HCT116 (cell line): Measurements from ENCODE around the gene LYPD5. TPM values are rescaled to one million over a fixed set of nuclear protein-coding genes. Genes with fewer than 3 reads are reported as not detected.

ENCODE experiments used
- ATAC-seq: fragments of 200-7000 bp; cut with Tn5 transposase; 2 replicates; pipeline ENCODE4 v1.9.1; 2020; ENCODE audit warnings: mild to moderate bottlenecking, moderate library complexity
- BruUV-seq: library from RNA; stranded (reverse); fragments of 400-500 nt; replicated peaks from 2 replicates; lab custom pipeline; 2021; lab: Mats Ljungman, UMichigan
- CTCF ChIA-PET: fragments of 300-600 bp; sonication (Branson Sonifier 250); formaldehyde crosslinking; loops from one replicate; lab custom pipeline; 2021; ENCODE audit warnings: antibody characterized with exemption; lab: Charles Lee
- POLR2A ChIA-PET: fragments of 300-600, 350-600 bp; sonication (Branson Sonifier 250); formaldehyde crosslinking; loops from one replicate; lab custom pipeline; 2021; ENCODE audit warnings: antibody characterized with exemption; lab: Charles Lee
- RAD21 ChIA-PET, 2 experiments: fragments of 300-600 bp; sonication (Branson Sonifier 250); formaldehyde crosslinking; loops; one replicate each; lab custom pipeline; 2023; ENCODE audit warnings: low total read pairs in 2 of 2; ENCODE audit not compliant: uncharacterized antibody in 2 of 2, unreplicated experiment in 2 of 2, low non-redundant PET in 1 of 2; lab: Charles Lee
- DNase-seq: peaks from one replicate; pipeline ENCODE4 v3.0.0-alpha.2; 2010; ENCODE audit warnings: low read depth, low spot score
- H2AFZ ChIP-seq: fragments of 200-600 bp; shearing (Covaris generic), sonication (generic); 2 replicates; pipeline ENCODE4 v1.6.1; 2017; ENCODE audit warnings: low read depth, mixed run types, mixed read lengths, antibody characterized with exemption, low read length; ENCODE audit not compliant: poor library complexity, severe bottlenecking
- H3K27ac ChIP-seq: 2 replicates; pipeline ENCODE4 v1.5.1; 2012; ENCODE audit warnings: low read depth, low read length
- H3K27me3 ChIP-seq: fragments of 200-600 bp; sonication (generic); 2 replicates; pipeline ENCODE4 v1.6.1; 2016; ENCODE audit warnings: mixed run types, low read length, mixed read lengths; ENCODE audit not compliant: insufficient read depth
- H3K36me3 ChIP-seq, 2 experiments: fragments of 200-500 bp in 1 of 2; fragments of 200-600 bp in 1 of 2; sonication (Bioruptor generic) in 1 of 2; sonication (generic) in 1 of 2; 2 replicates each; pipeline versions ENCODE4 v1.5.1 to v1.6.1; 2014 to 2016; ENCODE audit warnings: low read length in 2 of 2, inconsistent platforms in 1 of 2, mixed read lengths in 1 of 2, mixed run types in 1 of 2; ENCODE audit not compliant: insufficient read depth in 2 of 2, control insufficient read depth in 1 of 2
- H3K4me1 ChIP-seq, 2 experiments: fragments of 200-600 bp in 1 of 2; sonication (generic) in 1 of 2; 2 replicates each; pipeline versions ENCODE4 v1.5.1 to v1.6.1; 2012 to 2017; ENCODE audit warnings: low read length in 2 of 2, inconsistent platforms in 1 of 2, mild to moderate bottlenecking in 1 of 2, mixed read lengths in 1 of 2, mixed run types in 1 of 2, moderate library complexity in 1 of 2; ENCODE audit not compliant: insufficient read depth in 2 of 2, control insufficient read depth in 1 of 2
- H3K4me2 ChIP-seq: fragments of 200-600 bp; sonication (generic); 2 replicates; pipeline ENCODE4 v1.6.1; 2017; ENCODE audit warnings: mixed run types, low read length, mixed read lengths
- H3K4me3 ChIP-seq, 2 experiments: fragments of 200-600 bp in 1 of 2; sonication (generic) in 1 of 2; replicated peaks in 1 of 2; 2 replicates each; pipeline ENCODE4 v1.5.1; 2011 to 2016; ENCODE audit warnings: low read length in 2 of 2, control low read depth in 1 of 2, low read depth in 1 of 2, mild to moderate bottlenecking in 1 of 2, mixed read lengths in 1 of 2, mixed run types in 1 of 2
- H3K79me2 ChIP-seq: fragments of 200-600 bp; sonication (generic); 2 replicates; pipeline ENCODE4 v1.6.1; 2017; ENCODE audit warnings: mild to moderate bottlenecking, mixed run types, low read length, moderate library complexity, mixed read lengths; ENCODE audit not compliant: insufficient read depth
- H3K9ac ChIP-seq: fragments of 200-600 bp; sonication (generic); 2 replicates; pipeline ENCODE4 v1.6.1; 2016; ENCODE audit warnings: low read length, mixed read lengths
- H3K9me2 ChIP-seq: fragments of 200-600 bp; sonication (generic), shearing (Covaris generic); 2 replicates; pipeline ENCODE4 v1.6.1; 2017; ENCODE audit warnings: mixed run types, mild to moderate bottlenecking, moderate library complexity; ENCODE audit not compliant: insufficient read depth
- H3K9me3 ChIP-seq, 2 experiments: fragments of 200-500 bp in 1 of 2; fragments of 200-600 bp in 1 of 2; sonication (Bioruptor generic) in 1 of 2; sonication (generic) in 1 of 2; 2 replicates each; pipeline ENCODE4 v1.6.1; 2014 to 2017; ENCODE audit warnings: low read length in 2 of 2, mixed read lengths in 2 of 2, inconsistent platforms in 1 of 2, low read depth in 1 of 2, mild to moderate bottlenecking in 1 of 2, mixed run types in 1 of 2, moderate library complexity in 1 of 2; ENCODE audit not compliant: control insufficient read depth in 1 of 2, insufficient read depth in 1 of 2
- H4K20me1 ChIP-seq: fragments of 200-600 bp; sonication (generic), shearing (Covaris generic); 2 replicates; pipeline ENCODE4 v1.6.1; 2017; ENCODE audit warnings: mixed run types, mild to moderate bottlenecking, moderate library complexity; ENCODE audit not compliant: insufficient read depth
- CEBPB ChIP-seq: IDR thresholded peaks from 2 replicates; pipeline ENCODE4 v1.6.1; 2012; ENCODE audit warnings: low read depth
- EGR1 ChIP-seq: IDR thresholded peaks from 2 replicates; pipeline ENCODE4 v1.6.1; 2012; ENCODE audit warnings: low read depth
- ELF1 ChIP-seq: IDR thresholded peaks from 2 replicates; pipeline ENCODE4 v1.6.1; 2012; ENCODE audit warnings: low read depth, borderline replicate concordance
- EZH2 ChIP-seq: fragments of 200-600 bp; sonication (generic); IDR thresholded peaks from 2 replicates; pipeline ENCODE4 v1.6.1; 2017; ENCODE audit warnings: antibody characterized with exemption, mixed run types
- EZH2phosphoT487 ChIP-seq: fragments of 200-600 bp; IDR thresholded peaks from 2 replicates; pipeline ENCODE4 v1.6.1; 2018; ENCODE audit warnings: antibody characterized with exemption, borderline replicate concordance
- MAX ChIP-seq: IDR thresholded peaks from 2 replicates; pipeline ENCODE4 v1.6.1; 2012
- POLR2A ChIP-seq: IDR thresholded peaks from 2 replicates; pipeline ENCODE4 v1.7.0; 2011; ENCODE audit warnings: borderline replicate concordance; ENCODE audit not compliant: insufficient read depth, insufficient read length; ENCODE audit errors: extremely low read depth
- POLR2AphosphoS5 ChIP-seq: IDR thresholded peaks from 2 replicates; pipeline ENCODE4 v1.6.1; 2011; ENCODE audit warnings: mild to moderate bottlenecking, low read depth, low read length, moderate library complexity
- RAD21 ChIP-seq: IDR thresholded peaks from 2 replicates; pipeline ENCODE4 v1.6.1; 2012; ENCODE audit warnings: low read depth, mild to moderate bottlenecking
- REST ChIP-seq: IDR thresholded peaks from 2 replicates; pipeline ENCODE4 v1.6.1; 2012; ENCODE audit warnings: low read depth
- SP1 ChIP-seq: IDR thresholded peaks from 2 replicates; pipeline ENCODE4 v1.6.1; 2012; ENCODE audit warnings: low read depth
- TCF7L2 ChIP-seq: IDR thresholded peaks from 2 replicates; pipeline ENCODE4 v1.7.0; 2011; ENCODE audit warnings: borderline replicate concordance, inconsistent platforms; ENCODE audit not compliant: insufficient read depth, insufficient read length; ENCODE audit errors: extremely low read depth
- ZBTB33 ChIP-seq: IDR thresholded peaks from 2 replicates; pipeline ENCODE4 v1.6.1; 2011; ENCODE audit warnings: mild to moderate bottlenecking, low read length, moderate library complexity; ENCODE audit not compliant: insufficient replicate concordance; ENCODE audit errors: extremely low read depth
- ZFX ChIP-seq: fragments of 450-650 bp; IDR thresholded peaks from 2 replicates; pipeline ENCODE4 v1.6.1; 2017
- intact Hi-C: fragments of 100-400 bp; cut with micrococcal nuclease; formaldehyde crosslinking; loops from 2 replicates; pipeline ENCODE4 v1.10.0; 2022
- total RNA-seq: library from RNA; stranded (reverse); gene quantifications from one replicate; pipeline ENCODE4 v1.2.1, GENCODE V29; 2021; ENCODE audit not compliant: unreplicated experiment

Gene LYPD5
- total RNA-seq, 1 experiment from 2014 or later: 7.6 TPM

- Histone ChIP-seq H3K79me2 (peaks cover 46% of the 10 kb centered on the region), H3K27ac (no peak overlapping the region), H3K4me1 (peaks cover 10 to 31% of the 10 kb centered on the region in 2 experiments), H3K9ac (no peak overlapping the region), H3K9me2 (no peaks in the 10 kb centered on the region), H3K36me3 (peaks cover 47 to 63% of the 10 kb centered on the region in 2 experiments), H3K9me3 (no peaks in the 10 kb centered on the region), H4K20me1 (no peaks in the 10 kb centered on the region), H2AFZ (no peak overlapping the region), H3K4me2 (no peak overlapping the region), H3K27me3 (no peaks in the 10 kb centered on the region), H3K4me3 (no peak overlapping the region)
- intact Hi-C loops: no loop called here
- CTCF ChIA-PET: no interaction called here
- ATAC-seq: no peak
- no TSS peak for BruUV-seq
- RAD21 ChIA-PET: no interaction called here
- no peak for TF ChIP-seq CEBPB
- TF ChIP-seq EZH2phosphoT487: no peak
- no peak for TF ChIP-seq SP1
- TF ChIP-seq ZFX: no peak
- no peak for TF ChIP-seq EZH2
- POLR2A ChIA-PET: no interaction called here
- no peak for DNase-seq
Observed at GRCh38 chr19:43748205-43748594, 54.0 kb downstream of the LYPD5 start.

- Histone ChIP-seq H3K9me2 (no peaks in the 10 kb centered on the region), H3K4me3 (no peak overlapping the region), H3K27ac (no peak overlapping the region), H3K79me2 (peaks cover 41% of the 10 kb centered on the region), H3K36me3 (peaks cover 51 to 68% of the 10 kb centered on the region in 2 experiments), H3K4me1 (peaks cover 5 to 25% of the 10 kb centered on the region in 2 experiments), H4K20me1 (no peaks in the 10 kb centered on the region), H3K9ac (no peak overlapping the region), H3K27me3 (no peaks in the 10 kb centered on the region), H3K9me3 (no peaks in the 10 kb centered on the region), H2AFZ (no peak overlapping the region), H3K4me2 (no peak overlapping the region)
- TF ChIP-seq MAX (no peak), EGR1 (no peak), EZH2phosphoT487 (no peak), SP1 (no peak), ELF1 (no peak), POLR2AphosphoS5 (no peak), REST (no peak), POLR2A (no peak), ZBTB33 (no peak), TCF7L2 (no peak), RAD21 (no peak)
- intact Hi-C loops: no loop called here
- RAD21 ChIA-PET: no interaction called here
- DNase-seq (no peak), ATAC-seq (no peak)
- CTCF ChIA-PET: interaction anchor here (2.8 kb wide), 1 partner anchor 62 kb away, joined by 69 read pairs; no protein-coding TSS in a partner anchor
- no TSS peak for BruUV-seq
- POLR2A ChIA-PET: no interaction called here
Observed at GRCh38 chr19:43747557-43748204, 54.6 kb downstream of the LYPD5 start.
